Subcutaneous adipose tissue (tissue), 4 donors: Measurements from ENCODE around the gene ACTRT3. TPM values are rescaled to one million over a fixed set of nuclear protein-coding genes. Genes with fewer than 3 reads are reported as not detected.

Experiments used
- CTCF ChIP-seq: fragments of 450-650 bp; IDR thresholded peaks from one replicate; pipeline ENCODE4 v1.5.1; 2016; ENCODE audit warnings: low read depth, mild to moderate bottlenecking, control low read depth, antibody characterized with exemption, moderate library complexity
- total RNA-seq, 4 donors: library from RNA; depleted of rRNA; stranded (reverse); fragments of >200 nt; gene quantifications; one replicate each; pipeline ENCODE4 v1.1.0, GENCODE V29; 2016

The ACTRT3 gene
- total RNA-seq, 4 donors from 2014 or later: 3.8 to 7.2 (median 4.9) TPM

DNA sequence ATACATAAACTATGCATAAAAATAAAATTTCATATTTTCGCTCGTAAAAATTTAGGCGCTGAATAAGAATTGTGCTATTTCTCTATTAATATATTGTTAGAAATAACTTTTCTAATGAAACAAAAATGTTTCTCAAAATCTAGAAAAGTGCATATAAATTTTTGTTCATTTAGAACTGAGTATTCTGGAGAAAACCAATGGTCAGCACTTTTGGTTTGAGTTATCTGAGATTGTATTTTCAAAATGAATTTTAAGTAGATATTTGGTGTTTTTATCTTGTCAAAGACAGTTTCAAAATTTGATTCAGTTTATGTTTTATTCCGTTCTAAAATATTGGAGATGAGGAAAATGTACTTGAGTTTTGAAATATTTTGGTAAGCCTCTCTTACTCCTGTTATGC is 17.8 kb upstream of the ACTRT3 start:
- TF ChIP-seq CTCF: no peak

DNA sequence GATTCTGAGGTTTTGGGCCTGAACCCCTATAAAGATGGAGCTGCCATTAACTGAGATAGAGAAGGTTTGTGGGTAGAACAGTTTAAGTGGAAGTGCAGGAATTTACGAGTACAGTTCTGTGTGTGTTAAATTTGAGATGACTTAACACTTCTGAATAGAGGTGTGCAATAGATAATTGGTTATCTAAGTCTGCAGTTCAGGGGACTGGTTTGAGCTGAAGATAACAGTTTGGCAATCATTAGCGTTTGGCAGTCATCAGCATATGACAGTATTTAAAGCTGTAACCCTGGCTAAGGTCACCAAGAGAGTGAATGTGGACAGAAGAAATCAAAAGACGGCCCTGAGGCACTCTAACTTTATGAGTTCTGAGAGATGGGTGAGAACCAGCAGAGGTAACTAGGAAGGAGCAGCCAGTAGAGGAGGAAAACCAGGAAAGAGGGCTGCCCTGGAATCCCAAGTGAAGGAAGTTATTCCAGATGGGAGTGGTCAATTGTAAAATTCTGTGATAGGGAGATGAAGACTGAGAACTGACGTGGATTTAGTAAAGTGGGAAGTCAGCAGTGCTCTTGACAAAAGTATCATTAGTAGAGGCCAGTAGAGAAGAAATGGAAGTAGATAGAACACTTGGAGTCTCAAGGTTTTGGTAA is 12.0 kb upstream of the ACTRT3 start:
- no peak for TF ChIP-seq CTCF

- no peak for TF ChIP-seq CTCF
Observed at GRCh38 chr3:169780742-169781141, 11.4 kb upstream of the ACTRT3 start.

- no peak for TF ChIP-seq CTCF
Observed at GRCh38 chr3:169777822-169778221, 8.5 kb upstream of the ACTRT3 start.

DNA sequence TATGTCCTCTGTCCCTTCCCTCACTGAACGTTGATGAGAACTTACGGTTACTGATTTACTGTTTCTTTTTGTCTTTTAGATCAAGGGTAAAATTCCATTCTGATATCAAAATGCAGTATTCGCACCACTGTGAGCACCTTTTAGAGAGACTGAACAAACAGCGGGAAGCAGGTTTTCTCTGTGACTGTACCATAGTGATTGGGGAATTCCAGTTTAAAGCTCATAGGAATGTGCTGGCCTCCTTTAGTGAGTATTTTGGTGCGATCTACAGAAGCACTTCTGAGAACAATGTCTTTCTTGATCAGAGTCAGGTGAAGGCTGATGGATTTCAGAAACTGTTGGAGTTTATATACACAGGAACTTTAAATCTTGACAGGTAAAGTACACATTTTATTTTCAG is 4.8 kb upstream of the ACTRT3 start:
- TF ChIP-seq CTCF: no peak

GRCh38 chr3:169772897-169773816 is 3.8 kb upstream of the ACTRT3 start, which contains the start of gene MYNN:
TSS of gene MYNN (plus strand) at chr3:169773396. CDS start at chr3:169774296, 900 bp downstream.
- TF ChIP-seq CTCF: no peak

GRCh38 chr3:169772305-169772896 is 3.0 kb upstream of the ACTRT3 start:
- no peak for TF ChIP-seq CTCF
